ENCODE measurements around the gene ZFAND6.

Gene ZFAND6

GRCh38 chr15:80185152-80185551 is 125.7 kb downstream of the ZFAND6 start:
- TF ChIP-seq, protein P1, sequence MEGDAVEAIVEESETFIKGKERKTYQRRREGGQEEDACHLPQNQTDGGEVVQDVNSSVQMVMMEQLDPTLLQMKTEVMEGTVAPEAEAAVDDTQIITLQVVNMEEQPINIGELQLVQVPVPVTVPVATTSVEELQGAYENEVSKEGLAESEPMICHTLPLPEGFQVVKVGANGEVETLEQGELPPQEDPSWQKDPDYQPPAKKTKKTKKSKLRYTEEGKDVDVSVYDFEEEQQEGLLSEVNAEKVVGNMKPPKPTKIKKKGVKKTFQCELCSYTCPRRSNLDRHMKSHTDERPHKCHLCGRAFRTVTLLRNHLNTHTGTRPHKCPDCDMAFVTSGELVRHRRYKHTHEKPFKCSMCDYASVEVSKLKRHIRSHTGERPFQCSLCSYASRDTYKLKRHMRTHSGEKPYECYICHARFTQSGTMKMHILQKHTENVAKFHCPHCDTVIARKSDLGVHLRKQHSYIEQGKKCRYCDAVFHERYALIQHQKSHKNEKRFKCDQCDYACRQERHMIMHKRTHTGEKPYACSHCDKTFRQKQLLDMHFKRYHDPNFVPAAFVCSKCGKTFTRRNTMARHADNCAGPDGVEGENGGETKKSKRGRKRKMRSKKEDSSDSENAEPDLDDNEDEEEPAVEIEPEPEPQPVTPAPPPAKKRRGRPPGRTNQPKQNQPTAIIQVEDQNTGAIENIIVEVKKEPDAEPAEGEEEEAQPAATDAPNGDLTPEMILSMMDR (IDR thresholded peaks at IDR 0.05), result no peak
- peaks cover 22 to 83% (median 49%) of the 10 kb centered on the region in 3 donors for H3K36me3 ChIP-seq

DNA sequence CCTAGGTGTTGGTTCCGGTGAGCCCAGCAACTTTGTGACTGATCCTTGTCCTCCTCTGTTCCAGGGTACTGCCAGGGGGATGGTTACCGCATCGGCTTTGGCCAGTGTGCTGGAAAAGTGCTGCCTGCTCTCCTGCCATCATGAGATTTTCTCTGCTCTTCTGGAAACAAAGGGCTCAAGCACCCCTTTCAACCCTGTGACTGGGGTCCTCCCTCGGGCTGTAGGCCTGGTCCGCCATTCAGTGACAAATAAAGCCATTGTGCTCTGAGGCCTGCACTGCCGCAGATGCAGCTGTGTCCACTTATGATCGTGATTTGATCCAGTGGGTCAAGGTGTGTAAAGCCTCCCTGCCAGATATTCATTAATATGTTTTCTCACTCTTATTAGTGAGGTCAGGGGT is 126.6 kb downstream of the ZFAND6 start:
- Histone ChIP-seq H3K9me3 (no peaks in the 10 kb centered on the region), H3K4me3 (no peak overlapping the region), H3K36me3 (peaks cover 19 to 74% (median 49%) of the 10 kb centered on the region in 3 donors), H3K4me1 (peaks cover 0 to 18% (median 0%) of the 10 kb centered on the region in 4 donors), H3K27ac (no peak overlapping the region), H3K27me3 (no peaks in the 10 kb centered on the region)
- intact Hi-C loops (cut with DNase I; ENCODE audit: low total_unique reads), result no loop called here
- DNase-seq, result no peak
- TF ChIP-seq, protein P1 (IDR thresholded peaks at IDR 0.05), result no peak

More at GRCh38 chr15:80185152-80185551, 125.7 kb downstream of the ZFAND6 start:
- intact Hi-C loops (cut with DNase I; ENCODE audit: low total_unique reads), result no loop called here
- no peak overlapping the region for H3K4me3 ChIP-seq
- no peaks in the 10 kb centered on the region for H3K27me3 ChIP-seq
- peaks cover 0 to 19% (median 0%) of the 10 kb centered on the region in 4 donors for H3K4me1 ChIP-seq
- no peak for DNase-seq
- no peaks in the 10 kb centered on the region for H3K9me3 ChIP-seq
- no peak overlapping the region for H3K27ac ChIP-seq

DNA sequence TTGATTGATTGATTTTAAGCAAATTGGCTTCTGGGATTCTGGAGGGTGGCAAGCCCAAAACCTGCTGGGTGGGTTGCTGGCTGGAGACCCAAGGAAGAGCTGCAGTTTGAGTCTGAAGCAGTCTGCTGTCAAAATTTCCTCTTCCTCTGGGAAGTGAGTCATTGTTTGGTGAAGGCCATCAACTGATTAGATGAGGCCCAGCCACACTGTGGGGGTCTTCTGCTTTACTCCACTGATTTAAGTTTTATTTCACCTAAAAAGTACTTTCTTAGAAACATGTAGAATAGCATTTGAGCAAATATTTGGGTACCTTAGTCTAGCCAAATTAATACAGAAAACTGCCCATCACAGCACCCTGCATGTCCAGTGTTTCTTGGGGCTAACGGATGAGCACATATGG is 127.1 kb downstream of the ZFAND6 start:
- Histone ChIP-seq H3K4me1 (peaks cover 0 to 18% (median 0%) of the 10 kb centered on the region in 4 donors), H3K9me3 (no peaks in the 10 kb centered on the region), H3K36me3 (peaks cover 15 to 69% (median 43%) of the 10 kb centered on the region in 3 donors), H3K27me3 (no peaks in the 10 kb centered on the region), H3K27ac (no peak overlapping the region), H3K4me3 (no peak overlapping the region)
- DNase-seq, result no peak
- TF ChIP-seq, protein P1 (IDR thresholded peaks at IDR 0.05), result no peak
- intact Hi-C loops (cut with DNase I; ENCODE audit: low total_unique reads), result no loop called here

Measured in tibial artery (tissue), 4 donors.